Globus pallidus (tissue), 1 donor: ENCODE data around the gene TAS2R4.
"Not testable (repeated sequence)": the region's sequence is repeated elsewhere in the genome, so short reads cannot be mapped to it uniquely, and the experiment has no call there.

Source experiments
- DNase-seq: peaks from one replicate; pipeline ENCODE4 v3.0.0-alpha.2; 2015; ENCODE audit warnings: low spot score

The TAS2R4 gene

GRCh38 chr7:141776374-141776773 lies at the start of gene TAS2R4:
TSS of gene TAS2R4 (plus strand) at chr7:141776674. CDS start at chr7:141778489, 1,815 bp downstream.
- DNase-seq: no peak

GRCh38 chr7:141729020-141729419 lies 47.5 kb upstream of the TAS2R4 start:
- no peak for DNase-seq

- no peak for DNase-seq
These were observed 44.9 kb upstream of the TAS2R4 start for GRCh38 chr7:141731476-141732149.

GRCh38 chr7:141737118-141737835 lies 39.2 kb upstream of the TAS2R4 start:
- peak; percentile 3 for DNase-seq

GRCh38 chr7:141737836-141738591 lies 38.5 kb upstream of the TAS2R4 start, which contains the start of gene SSBP1:
TSS of gene SSBP1 (plus strand) at chr7:141738358. CDS start at chr7:141739167, 809 bp downstream.
- DNase-seq: peak; percentile 94

- DNase-seq: no peak
These were observed 37.9 kb upstream of the TAS2R4 start for GRCh38 chr7:141738592-141739013.

GRCh38 chr7:141739250-141739649 lies 37.2 kb upstream of the TAS2R4 start:
- DNase-seq: no peak

GRCh38 chr7:141742229-141742628 lies 34.2 kb upstream of the TAS2R4 start:
- no peak for DNase-seq

GRCh38 chr7:141744131-141744530 lies 32.3 kb upstream of the TAS2R4 start:
- DNase-seq: no peak

- no peak for DNase-seq
These were observed 28.1 kb upstream of the TAS2R4 start for GRCh38 chr7:141748396-141748795.

GRCh38 chr7:141751904-141752303 lies 24.6 kb upstream of the TAS2R4 start:
- DNase-seq: not testable (repeated sequence)

- DNase-seq: no peak
These were observed 23.8 kb upstream of the TAS2R4 start for GRCh38 chr7:141752634-141753033.

- no peak for DNase-seq
These were observed 21.5 kb upstream of the TAS2R4 start for GRCh38 chr7:141754939-141755338.

GRCh38 chr7:141763797-141764196 lies 12.7 kb upstream of the TAS2R4 start, which contains the start of gene TAS2R3:
TSS of gene TAS2R3 (plus strand) at chr7:141764097. CDS start at chr7:141764159, 62 bp downstream.
- DNase-seq: no peak

GRCh38 chr7:141770083-141770583 lies 6.3 kb upstream of the TAS2R4 start:
- DNase-seq: not testable (repeated sequence)

- DNase-seq: peak; percentile 63
These were observed 9.5 kb downstream of the TAS2R4 start for GRCh38 chr7:141785706-141786552.

- DNase-seq: no peak
These were observed 11.8 kb downstream of the TAS2R4 start for GRCh38 chr7:141788296-141788695.

GRCh38 chr7:141789917-141790316 lies 13.4 kb downstream of the TAS2R4 start, which contains the start of gene TAS2R5:
TSS of gene TAS2R5 (plus strand) at chr7:141790217. CDS start at chr7:141790362, 145 bp downstream.
- no peak for DNase-seq

- DNase-seq: no peak
These were observed 16.1 kb downstream of the TAS2R4 start for GRCh38 chr7:141792526-141792925.

GRCh38 chr7:141820067-141820466 lies 43.6 kb downstream of the TAS2R4 start:
- DNase-seq: no peak

GRCh38 chr7:141822432-141822831 lies 46.0 kb downstream of the TAS2R4 start:
- DNase-seq: not testable (repeated sequence)
